Measurements from ENCODE around the gene GCN1. TPM values are rescaled to one million over a fixed set of nuclear protein-coding genes. Genes with fewer than 3 reads are reported as not detected.

The GCN1 gene
- total and polyA plus RNA-seq, 2 experiments from 2014 or later: 28.2 to 197 TPM

DNA sequence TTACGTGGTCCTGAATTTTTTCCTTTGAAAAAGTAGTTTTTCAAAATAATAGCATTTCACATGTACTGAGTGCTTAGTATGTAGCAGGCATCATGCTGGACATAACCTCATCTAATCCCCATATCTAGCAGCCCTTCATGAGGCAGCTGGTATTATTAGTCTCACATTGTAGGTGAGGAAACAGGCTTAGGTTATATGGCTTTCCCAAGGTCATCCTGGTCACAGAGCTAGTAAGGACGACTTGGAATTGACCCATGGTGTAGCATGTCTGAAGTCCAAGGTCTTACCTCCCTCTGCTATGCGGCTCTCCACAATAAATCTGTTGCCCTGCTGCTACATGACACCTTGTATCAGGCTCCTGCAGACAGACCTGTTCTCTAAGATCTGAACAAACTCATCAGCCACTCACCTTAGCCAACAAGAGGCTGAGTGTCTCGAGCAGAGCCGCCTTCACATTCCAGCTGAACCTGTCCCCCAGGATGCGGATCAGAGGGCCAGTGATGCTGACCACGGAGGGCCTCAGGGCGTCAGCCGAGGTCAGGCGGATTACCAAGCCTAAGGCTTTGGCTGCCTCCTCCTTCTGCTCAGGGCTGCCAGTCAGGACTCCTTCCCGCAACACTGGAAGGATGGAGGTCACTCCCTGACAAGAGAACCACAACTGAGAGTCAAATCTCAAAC is 58.3 kb downstream of the GCN1 start:
- Histone ChIP-seq H3K9me2 (replicated peaks; ENCODE audit: insufficient read depth) (no peaks in the 10 kb centered on the region), H3K27me3 (no peaks in the 10 kb centered on the region), H3K9me3 (ENCODE audit: low read depth) (no peaks in the 10 kb centered on the region), H3K4me2 (no peak overlapping the region), H2AFZ (no peak overlapping the region), H3K4me1 (ENCODE audit: insufficient read depth) (no peaks in the 10 kb centered on the region), H4K20me1 (ENCODE audit: insufficient read depth, poor library complexity, severe bottlenecking) (no peaks in the 10 kb centered on the region), H3K36me3 (replicated peaks; ENCODE audit: insufficient read depth, low read depth) (no peaks in the 10 kb centered on the region), H3K4me3 (no peak overlapping the region), H3K79me2 (no peaks in the 10 kb centered on the region), H3K27ac (no peak overlapping the region)
- DNase-seq (ENCODE audit: low spot score): no peak
- TF ChIP-seq EZH2 (IDR thresholded peaks at IDR 0.05; ENCODE audit: borderline replicate concordance) (no peak), EZH2phosphoT487 (IDR thresholded peaks at IDR 0.05; ENCODE audit: low read depth, severe bottlenecking, unreplicated experiment) (no peak)
- TF ChIP-seq, protein P1, sequence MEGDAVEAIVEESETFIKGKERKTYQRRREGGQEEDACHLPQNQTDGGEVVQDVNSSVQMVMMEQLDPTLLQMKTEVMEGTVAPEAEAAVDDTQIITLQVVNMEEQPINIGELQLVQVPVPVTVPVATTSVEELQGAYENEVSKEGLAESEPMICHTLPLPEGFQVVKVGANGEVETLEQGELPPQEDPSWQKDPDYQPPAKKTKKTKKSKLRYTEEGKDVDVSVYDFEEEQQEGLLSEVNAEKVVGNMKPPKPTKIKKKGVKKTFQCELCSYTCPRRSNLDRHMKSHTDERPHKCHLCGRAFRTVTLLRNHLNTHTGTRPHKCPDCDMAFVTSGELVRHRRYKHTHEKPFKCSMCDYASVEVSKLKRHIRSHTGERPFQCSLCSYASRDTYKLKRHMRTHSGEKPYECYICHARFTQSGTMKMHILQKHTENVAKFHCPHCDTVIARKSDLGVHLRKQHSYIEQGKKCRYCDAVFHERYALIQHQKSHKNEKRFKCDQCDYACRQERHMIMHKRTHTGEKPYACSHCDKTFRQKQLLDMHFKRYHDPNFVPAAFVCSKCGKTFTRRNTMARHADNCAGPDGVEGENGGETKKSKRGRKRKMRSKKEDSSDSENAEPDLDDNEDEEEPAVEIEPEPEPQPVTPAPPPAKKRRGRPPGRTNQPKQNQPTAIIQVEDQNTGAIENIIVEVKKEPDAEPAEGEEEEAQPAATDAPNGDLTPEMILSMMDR (IDR thresholded peaks at IDR 0.05; ENCODE audit: poor library complexity): no peak
- 86% methylated on average over 11 of the region's 11 CpGs for WGBS (ENCODE audit: low lambda C conversion rate, missing lambda C conversion rate)

DNA sequence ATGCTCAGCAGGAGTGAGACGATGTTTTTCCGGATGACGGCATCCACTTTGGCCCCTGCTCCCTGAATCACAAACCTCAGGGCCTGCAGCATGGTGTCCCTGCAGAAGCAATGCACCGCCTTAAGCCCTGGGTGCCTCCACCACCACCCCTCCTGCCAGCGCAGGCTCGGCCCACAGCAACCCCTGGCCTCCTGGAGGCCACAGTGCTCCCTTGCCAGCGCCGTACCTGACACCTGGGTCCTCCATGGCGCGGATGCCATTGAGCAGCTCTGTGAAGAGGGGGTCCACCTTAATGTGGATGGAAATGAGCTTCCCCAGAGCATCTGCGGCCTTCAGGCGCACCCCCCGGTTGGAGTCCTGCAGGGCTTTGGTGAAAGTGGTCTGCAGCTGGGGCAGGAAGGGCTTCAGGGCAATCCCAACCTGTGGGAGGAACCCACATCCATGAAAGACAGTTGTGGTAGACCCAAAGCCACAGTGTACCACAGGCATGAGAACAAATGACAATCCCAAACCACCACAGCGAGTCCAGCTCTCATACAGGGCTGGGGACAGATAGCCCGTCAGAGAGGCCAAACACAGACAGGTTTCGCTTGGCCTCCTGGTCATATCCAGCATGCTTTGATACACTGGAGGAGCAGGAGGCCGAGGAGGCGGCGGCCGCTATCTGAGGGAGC is 60.1 kb downstream of the GCN1 start:
- no peak for TF ChIP-seq EZH2 (IDR thresholded peaks at IDR 0.05; ENCODE audit: borderline replicate concordance)
- TF ChIP-seq EZH2phosphoT487 (IDR thresholded peaks at IDR 0.05; ENCODE audit: low read depth, severe bottlenecking, unreplicated experiment): no peak
- TF ChIP-seq, protein P1 (IDR thresholded peaks at IDR 0.05; ENCODE audit: poor library complexity): no peak
- DNase-seq (ENCODE audit: low spot score): no peak
- 98% methylated on average over 20 of the region's 20 CpGs for WGBS (ENCODE audit: low lambda C conversion rate, missing lambda C conversion rate)
- no peak overlapping the region for H3K4me2 ChIP-seq
- no peaks in the 10 kb centered on the region for H3K79me2 ChIP-seq
- H4K20me1 ChIP-seq (ENCODE audit: insufficient read depth, poor library complexity, severe bottlenecking): no peaks in the 10 kb centered on the region
- no peak overlapping the region for H3K27ac ChIP-seq
- no peaks in the 10 kb centered on the region for H3K4me1 ChIP-seq (ENCODE audit: insufficient read depth)
- no peaks in the 10 kb centered on the region for H3K36me3 ChIP-seq (replicated peaks; ENCODE audit: insufficient read depth, low read depth)
- no peak overlapping the region for H3K4me3 ChIP-seq
- no peaks in the 10 kb centered on the region for H3K9me3 ChIP-seq (ENCODE audit: low read depth)
- no peaks in the 10 kb centered on the region for H3K9me2 ChIP-seq (replicated peaks; ENCODE audit: insufficient read depth)
- H2AFZ ChIP-seq: no peak overlapping the region
- no peaks in the 10 kb centered on the region for H3K27me3 ChIP-seq

DNA sequence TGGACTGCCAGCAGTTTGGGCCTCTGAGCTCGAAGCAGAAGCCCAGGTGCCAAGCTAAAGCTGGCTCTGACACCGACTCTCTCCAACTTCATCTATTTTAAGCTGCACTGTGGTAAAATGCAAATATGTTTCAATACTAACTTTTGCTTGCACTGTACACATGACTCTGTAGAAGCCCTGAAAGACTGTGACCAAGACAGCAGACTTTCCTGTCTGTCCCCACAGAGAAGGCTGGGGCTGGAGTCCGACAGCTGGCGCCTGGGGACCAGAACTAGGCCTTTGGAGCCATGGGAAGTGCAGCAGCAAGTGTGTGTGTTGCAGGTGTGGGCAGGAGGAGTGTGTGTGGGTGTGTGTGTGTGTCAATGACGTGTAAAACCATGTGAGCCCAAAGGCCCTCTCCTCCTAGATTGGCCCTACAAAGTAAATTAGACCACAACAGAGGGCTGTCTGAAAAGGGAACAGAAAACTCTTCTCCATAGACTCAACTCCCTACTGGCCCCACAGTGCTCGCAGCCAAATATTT is 61.6 kb downstream of the GCN1 start:
- no peak for DNase-seq (ENCODE audit: low spot score)
- Histone ChIP-seq H3K4me3 (no peak overlapping the region), H3K27ac (no peak overlapping the region), H3K79me2 (no peaks in the 10 kb centered on the region), H3K4me1 (ENCODE audit: insufficient read depth) (no peaks in the 10 kb centered on the region), H2AFZ (no peak overlapping the region), H4K20me1 (ENCODE audit: insufficient read depth, poor library complexity, severe bottlenecking) (no peaks in the 10 kb centered on the region), H3K27me3 (no peaks in the 10 kb centered on the region), H3K36me3 (replicated peaks; ENCODE audit: insufficient read depth, low read depth) (no peaks in the 10 kb centered on the region), H3K4me2 (no peak overlapping the region), H3K9me2 (replicated peaks; ENCODE audit: insufficient read depth) (no peaks in the 10 kb centered on the region), H3K9me3 (ENCODE audit: low read depth) (no peaks in the 10 kb centered on the region)
- 96% methylated on average over 6 of the region's 6 CpGs for WGBS (ENCODE audit: low lambda C conversion rate, missing lambda C conversion rate)
- TF ChIP-seq EZH2phosphoT487 (IDR thresholded peaks at IDR 0.05; ENCODE audit: low read depth, severe bottlenecking, unreplicated experiment) (no peak), EZH2 (IDR thresholded peaks at IDR 0.05; ENCODE audit: borderline replicate concordance) (no peak)
- TF ChIP-seq, protein P1 (IDR thresholded peaks at IDR 0.05; ENCODE audit: poor library complexity): no peak
